Fibroblast of the aortic adventitia (primary cell): ENCODE results near the gene KIAA1328. TPM values are rescaled to one million over a fixed set of nuclear protein-coding genes. Genes with fewer than 3 reads are reported as not detected.

Experiments used
- DNase-seq: peaks from one replicate; pipeline ENCODE4 v3.0.0-alpha.2; 2010; ENCODE audit warnings: low read depth
- H3K4me3 ChIP-seq: 2 replicates; pipeline ENCODE4 v1.5.1; 2011; ENCODE audit warnings: low read depth, mild to moderate bottlenecking, control low read depth, low read length, moderate library complexity
- total RNA-seq: library from RNA; depleted of rRNA; stranded (reverse); fragments of >200 nt; gene quantifications from 2 replicates; pipeline ENCODE4 v1.2.3, GENCODE V29; 2012; ENCODE audit warnings: low replicate concordance
- TF ChIP-seq, protein P1 (sequence below): IDR thresholded peaks from 2 replicates; pipeline ENCODE4 v1.5.1; 2011; ENCODE audit warnings: mild to moderate bottlenecking, low read length, control low read depth, inconsistent platforms; ENCODE audit not compliant: insufficient read depth

KIAA1328 gene
- total RNA-seq, 1 donor, result 13.6 TPM

DNA sequence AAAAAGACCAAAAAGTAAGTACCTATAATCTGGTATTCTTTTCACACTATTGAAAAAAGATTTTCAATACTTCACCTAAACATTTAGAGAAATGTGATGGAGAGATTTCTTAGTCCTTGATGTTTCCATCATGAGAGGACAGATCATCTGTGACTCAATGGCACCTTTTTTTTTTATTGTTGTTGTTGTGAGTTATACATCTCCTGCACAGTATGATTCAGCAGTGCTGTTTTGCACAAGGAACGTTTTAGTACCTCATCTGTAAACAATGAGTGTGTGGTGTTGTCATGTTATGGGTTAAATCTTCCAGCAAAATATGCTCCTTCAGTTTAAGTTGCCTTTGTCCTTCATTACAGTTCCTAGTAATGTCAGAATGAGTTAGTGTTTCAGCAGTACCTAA is 2.2 kb downstream of the KIAA1328 start:
- DNase-seq, result no peak
- no peak overlapping the region for H3K4me3 ChIP-seq
- TF ChIP-seq, protein P1, sequence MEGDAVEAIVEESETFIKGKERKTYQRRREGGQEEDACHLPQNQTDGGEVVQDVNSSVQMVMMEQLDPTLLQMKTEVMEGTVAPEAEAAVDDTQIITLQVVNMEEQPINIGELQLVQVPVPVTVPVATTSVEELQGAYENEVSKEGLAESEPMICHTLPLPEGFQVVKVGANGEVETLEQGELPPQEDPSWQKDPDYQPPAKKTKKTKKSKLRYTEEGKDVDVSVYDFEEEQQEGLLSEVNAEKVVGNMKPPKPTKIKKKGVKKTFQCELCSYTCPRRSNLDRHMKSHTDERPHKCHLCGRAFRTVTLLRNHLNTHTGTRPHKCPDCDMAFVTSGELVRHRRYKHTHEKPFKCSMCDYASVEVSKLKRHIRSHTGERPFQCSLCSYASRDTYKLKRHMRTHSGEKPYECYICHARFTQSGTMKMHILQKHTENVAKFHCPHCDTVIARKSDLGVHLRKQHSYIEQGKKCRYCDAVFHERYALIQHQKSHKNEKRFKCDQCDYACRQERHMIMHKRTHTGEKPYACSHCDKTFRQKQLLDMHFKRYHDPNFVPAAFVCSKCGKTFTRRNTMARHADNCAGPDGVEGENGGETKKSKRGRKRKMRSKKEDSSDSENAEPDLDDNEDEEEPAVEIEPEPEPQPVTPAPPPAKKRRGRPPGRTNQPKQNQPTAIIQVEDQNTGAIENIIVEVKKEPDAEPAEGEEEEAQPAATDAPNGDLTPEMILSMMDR, result no peak

DNA sequence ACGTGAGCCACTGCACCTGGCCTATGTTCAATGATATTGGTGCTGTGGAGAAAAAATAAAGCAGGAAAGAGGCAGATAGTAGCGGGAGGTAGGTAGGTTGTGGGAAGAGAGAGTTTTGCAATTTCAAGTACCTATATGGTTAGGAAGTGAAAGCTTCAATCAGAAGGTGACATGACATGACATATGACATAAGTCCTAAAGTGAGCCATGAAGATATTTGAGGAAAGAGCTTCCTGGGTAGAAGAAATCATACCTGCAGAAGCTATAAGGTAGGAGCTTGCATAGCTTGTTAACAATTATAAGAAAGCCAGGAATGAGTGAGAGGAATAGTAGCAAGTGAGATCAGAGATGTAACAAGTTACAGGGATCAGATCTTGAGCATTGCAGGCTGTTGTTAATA is 4.2 kb downstream of the KIAA1328 start:
- H3K4me3 ChIP-seq, result no peak overlapping the region
- TF ChIP-seq, protein P1, result no peak
- no peak for DNase-seq

DNA sequence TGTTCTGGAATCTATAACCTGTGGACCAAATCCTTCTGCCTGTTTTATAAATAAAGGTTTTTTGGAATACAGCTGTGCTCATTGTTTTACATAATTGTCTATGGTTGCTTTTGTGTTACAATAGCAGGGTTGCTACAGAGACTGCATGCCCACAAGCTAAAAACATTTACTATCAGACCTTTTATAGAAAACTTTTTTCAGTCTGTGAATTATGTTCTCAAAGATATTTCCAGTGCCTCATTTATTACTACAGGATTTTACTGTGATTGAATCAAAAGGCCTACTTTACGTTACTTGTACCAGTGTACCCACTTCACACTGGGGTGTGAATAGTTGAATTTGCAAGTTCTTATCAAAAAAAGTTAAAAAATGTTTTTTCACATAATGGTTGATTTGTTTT is 7.0 kb downstream of the KIAA1328 start:
- TF ChIP-seq, protein P1, result no peak
- H3K4me3 ChIP-seq, result no peak overlapping the region
- no peak for DNase-seq

DNA sequence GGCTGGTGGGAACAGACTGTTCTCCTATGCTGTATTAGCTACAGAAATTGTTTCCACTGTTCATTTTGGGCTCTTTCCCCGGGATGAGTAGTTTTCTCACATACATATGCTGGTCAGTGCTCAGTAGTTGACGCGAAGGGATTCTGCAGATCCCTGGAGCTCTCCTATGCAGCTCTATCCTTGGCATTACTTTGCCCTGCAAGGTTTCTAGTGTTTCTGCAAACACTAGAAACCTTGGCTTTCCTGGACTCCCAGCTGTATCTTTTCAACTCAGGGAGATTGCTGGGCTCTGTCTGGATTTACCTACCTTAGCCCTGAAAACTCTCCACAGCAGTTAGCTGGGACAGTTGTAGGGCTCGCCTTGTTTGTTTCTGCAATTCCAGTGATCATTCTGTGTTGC is 10.9 kb downstream of the KIAA1328 start:
- H3K4me3 ChIP-seq, result no peak overlapping the region
- DNase-seq, result no peak
- TF ChIP-seq, protein P1, result no peak

DNA sequence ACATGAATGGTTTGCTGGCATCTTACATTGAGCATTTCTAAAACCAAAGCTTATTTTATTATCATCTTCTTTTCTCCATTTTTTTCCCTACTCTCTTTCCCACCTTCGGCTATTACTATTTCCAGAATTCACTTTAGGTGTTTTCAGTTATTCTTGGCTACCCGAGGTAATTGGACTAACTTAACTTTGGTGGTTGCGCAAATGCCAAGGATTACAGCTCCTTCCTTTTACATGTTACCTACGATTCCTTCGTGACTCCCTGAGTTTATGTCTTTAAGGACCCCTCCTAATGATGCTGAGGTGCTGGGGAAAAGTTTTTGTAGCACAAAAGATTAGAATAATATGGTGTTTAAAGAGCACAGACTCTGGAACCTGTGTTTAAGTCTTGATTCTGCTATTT is 14.3 kb downstream of the KIAA1328 start:
- TF ChIP-seq, protein P1, result no peak
- no peak overlapping the region for H3K4me3 ChIP-seq
- DNase-seq, result no peak

DNA sequence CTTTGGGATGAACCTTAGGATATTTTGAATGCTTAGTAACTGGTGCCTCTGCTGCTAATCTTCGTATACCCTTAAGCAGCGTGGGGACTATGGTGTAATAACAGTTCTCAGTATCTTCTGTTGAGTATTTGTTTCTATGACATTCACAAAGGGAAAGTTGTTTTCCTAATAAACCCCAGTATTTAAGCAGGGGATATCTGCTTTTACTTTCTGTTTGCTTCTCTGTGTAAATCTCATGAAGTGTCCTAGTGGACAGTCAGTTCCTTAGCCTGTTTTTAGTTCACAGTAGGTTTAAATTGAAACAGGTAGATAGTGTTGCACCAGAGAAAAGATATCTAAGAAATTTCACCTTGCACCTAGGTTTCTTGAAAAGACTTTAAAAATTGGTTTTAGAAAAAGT is 14.9 kb downstream of the KIAA1328 start:
- DNase-seq, result peak; percentile 10
- H3K4me3 ChIP-seq, result no peak overlapping the region
- TF ChIP-seq, protein P1, result peak; percentile 12

DNA sequence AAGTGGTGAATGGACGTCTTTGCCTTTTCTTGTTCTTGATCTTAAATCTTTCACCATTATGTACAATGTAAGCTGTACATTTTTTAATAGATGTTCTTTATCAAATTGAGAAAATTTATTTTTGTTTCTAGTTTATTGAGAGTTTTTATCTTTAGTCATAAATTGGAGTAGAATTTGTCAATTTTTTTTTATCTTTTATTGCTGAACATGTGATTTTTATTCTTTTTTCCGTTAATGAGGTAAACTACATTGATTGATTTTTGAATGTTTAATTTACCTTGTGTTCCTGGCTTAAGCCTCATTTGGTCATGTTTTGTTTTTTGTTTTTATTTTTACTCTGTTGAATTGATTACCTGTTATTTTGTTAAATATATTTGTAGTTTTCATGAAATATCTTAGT is 19.7 kb downstream of the KIAA1328 start:
- no peak overlapping the region for H3K4me3 ChIP-seq
- TF ChIP-seq, protein P1, result no peak
- no peak for DNase-seq
